A673 (cell line): Measurements from ENCODE around the gene TRIM14. TPM values are rescaled to one million over a fixed set of nuclear protein-coding genes. Genes with fewer than 3 reads are reported as not detected.

Experiments
- BruUV-seq: library from RNA; stranded (reverse); fragments of 400-500 nt; replicated peaks from 2 replicates; lab custom pipeline; 2021; lab: Mats Ljungman, UMichigan
- CTCF ChIA-PET: fragments of 300-600 bp; sonication (Branson Sonifier 250); formaldehyde crosslinking; loops from one replicate; lab custom pipeline; 2022; ENCODE audit warnings: antibody characterized with exemption; lab: Charles Lee
- POLR2A ChIA-PET: fragments of 300-600 bp; sonication (Branson Sonifier 250); formaldehyde crosslinking; loops from one replicate; lab custom pipeline; 2022; ENCODE audit warnings: antibody characterized with exemption; ENCODE audit not compliant: low non-redundant PET; lab: Charles Lee
- DNase-seq: peaks from one replicate; pipeline ENCODE4 v3.0.0-alpha.2; 2015; ENCODE audit warnings: low spot score
- H3K27ac ChIP-seq: fragments of 200-600 bp; sonication (generic); 2 replicates; pipeline ENCODE4 v1.5.1; 2016; ENCODE audit warnings: mixed run types, low read depth, mild to moderate bottlenecking, mixed read lengths, antibody characterized with exemption, low read length; ENCODE audit not compliant: poor library complexity, severe bottlenecking
- H3K27me3 ChIP-seq: fragments of 200-600 bp; sonication (generic); replicated peaks from 2 replicates; pipeline ENCODE4 v1.6.1; 2017; ENCODE audit warnings: mixed run types, low read depth, mild to moderate bottlenecking, mixed read lengths, antibody characterized with exemption, low read length; ENCODE audit not compliant: insufficient read depth, poor library complexity
- H3K36me3 ChIP-seq: fragments of 200-600 bp; sonication (generic); 2 replicates; pipeline ENCODE4 v1.6.1; 2016; ENCODE audit warnings: mixed run types, mild to moderate bottlenecking, mixed read lengths, antibody characterized with exemption, low read length; ENCODE audit not compliant: insufficient read depth, poor library complexity, severe bottlenecking
- H3K4me1 ChIP-seq: fragments of 200-600 bp; sonication (generic); 2 replicates; pipeline ENCODE4 v1.6.1; 2017; ENCODE audit warnings: mixed run types, mild to moderate bottlenecking, mixed read lengths, antibody characterized with exemption, low read length; ENCODE audit not compliant: insufficient read depth, poor library complexity, severe bottlenecking
- H3K4me3 ChIP-seq: fragments of 200-600 bp; sonication (generic); 2 replicates; pipeline ENCODE4 v1.5.1; 2016; ENCODE audit warnings: low read depth, mixed run types, mild to moderate bottlenecking, mixed read lengths, low read length; ENCODE audit not compliant: poor library complexity, severe bottlenecking
- H3K9me3 ChIP-seq: fragments of 200-600 bp; sonication (generic); 2 replicates; pipeline ENCODE4 v1.6.1; 2016; ENCODE audit warnings: mixed run types, low read depth, mild to moderate bottlenecking, mixed read lengths, antibody characterized with exemption, low read length; ENCODE audit not compliant: poor library complexity, severe bottlenecking
- CTCF ChIP-seq: fragments of 300-800, 200-600 bp; sonication (generic); conservative IDR thresholded peaks from 2 replicates; pipeline ENCODE4 v1.5.1; 2017; ENCODE audit warnings: low read depth, mild to moderate bottlenecking, antibody characterized with exemption, low read length, moderate library complexity, mixed read lengths
- EZH2 ChIP-seq: fragments of 200-600 bp; sonication (generic); IDR thresholded peaks from 2 replicates; pipeline ENCODE4 v1.6.1; 2017; ENCODE audit warnings: borderline replicate concordance, low read depth, mild to moderate bottlenecking, mixed read lengths, antibody characterized with exemption, low read length; ENCODE audit not compliant: poor library complexity, severe bottlenecking
- intact Hi-C: fragments of 100-400 bp; cut with micrococcal nuclease; formaldehyde crosslinking; loops from one replicate; pipeline ENCODE4 v1.10.0; 2022; ENCODE audit not compliant: unreplicated experiment
- total RNA-seq: library from RNA; stranded (reverse); gene quantifications from 2 replicates; pipeline ENCODE4 v1.2.3, GENCODE V29; 2021

Gene TRIM14
- total RNA-seq, 1 experiment from 2014 or later = 3.8 TPM

GRCh38 chr9:98034593-98035546 is 84.2 kb downstream of the TRIM14 start:
- no peak overlapping the region for H3K27ac ChIP-seq
- DNase-seq = peak; percentile 86
- intact Hi-C loops = loop anchor here (1.0 kb wide), 1 partner anchor 112 kb away; no protein-coding TSS in a partner anchor
- H3K36me3 ChIP-seq = no peaks in the 10 kb centered on the region
- H3K9me3 ChIP-seq = no peaks in the 10 kb centered on the region
- H3K27me3 ChIP-seq = no peaks in the 10 kb centered on the region
- POLR2A ChIA-PET = no interaction called here
- CTCF ChIA-PET = interaction anchor here (0.5 to 1.2 kb wide), 8 partner anchors 8 to 145 kb away, joined by 3 to 19 read pairs (median 5); partner anchors contain the start of genes NANS and TRMO
- no peaks in the 10 kb centered on the region for H3K4me1 ChIP-seq
- no TSS peak for BruUV-seq
- no peak for TF ChIP-seq EZH2
- peak; percentile 91 for TF ChIP-seq CTCF
- no peak overlapping the region for H3K4me3 ChIP-seq

GRCh38 chr9:98031935-98032334 is 87.1 kb downstream of the TRIM14 start:
- DNase-seq = no peak
- H3K27me3 ChIP-seq = no peaks in the 10 kb centered on the region
- H3K4me1 ChIP-seq = no peaks in the 10 kb centered on the region
- BruUV-seq = no TSS peak
- H3K36me3 ChIP-seq = no peaks in the 10 kb centered on the region
- ChIA-PET CTCF (interaction anchor here (0.6 kb wide), 1 partner anchor 76 kb away, joined by 3 read pairs; no protein-coding TSS in a partner anchor), POLR2A (no interaction called here)
- H3K27ac ChIP-seq = no peak overlapping the region
- no peak overlapping the region for H3K4me3 ChIP-seq
- intact Hi-C loops = no loop called here
- TF ChIP-seq EZH2 (no peak), CTCF (no peak)
- no peaks in the 10 kb centered on the region for H3K9me3 ChIP-seq

DNA sequence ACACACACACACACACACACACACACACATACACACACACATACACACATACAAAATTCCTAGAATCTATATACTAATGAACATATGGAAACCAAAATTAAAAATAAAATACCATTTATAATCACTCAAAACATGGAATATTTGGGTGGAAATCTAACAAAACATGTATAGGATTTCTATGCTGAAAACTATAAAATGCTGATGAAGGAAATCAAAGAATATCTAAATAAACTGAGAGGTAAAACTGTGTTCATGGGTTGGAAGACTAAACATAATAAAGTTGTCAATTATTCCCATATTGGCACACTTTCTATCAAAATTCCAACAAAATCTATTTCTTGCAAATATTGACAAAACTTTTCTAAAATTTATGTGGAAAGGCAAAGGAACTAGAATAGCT is 87.9 kb downstream of the TRIM14 start:
- no peaks in the 10 kb centered on the region for H3K27me3 ChIP-seq
- H3K36me3 ChIP-seq = no peaks in the 10 kb centered on the region
- intact Hi-C loops = no loop called here
- POLR2A ChIA-PET = no interaction called here
- H3K27ac ChIP-seq = no peak overlapping the region
- CTCF ChIA-PET = no interaction called here
- H3K4me3 ChIP-seq = no peak overlapping the region
- no peak for TF ChIP-seq EZH2
- TF ChIP-seq CTCF = no peak
- BruUV-seq = no TSS peak
- H3K9me3 ChIP-seq = no peaks in the 10 kb centered on the region
- DNase-seq = no peak
- H3K4me1 ChIP-seq = no peaks in the 10 kb centered on the region
